ENCODE measurements around the gene TFPI2. TPM values are rescaled to one million over a fixed set of nuclear protein-coding genes. Genes with fewer than 3 reads are reported as not detected.

Gene TFPI2
- total RNA-seq, 2 donors from 2014 or later = 1.7 to 10.3 TPM

DNA sequence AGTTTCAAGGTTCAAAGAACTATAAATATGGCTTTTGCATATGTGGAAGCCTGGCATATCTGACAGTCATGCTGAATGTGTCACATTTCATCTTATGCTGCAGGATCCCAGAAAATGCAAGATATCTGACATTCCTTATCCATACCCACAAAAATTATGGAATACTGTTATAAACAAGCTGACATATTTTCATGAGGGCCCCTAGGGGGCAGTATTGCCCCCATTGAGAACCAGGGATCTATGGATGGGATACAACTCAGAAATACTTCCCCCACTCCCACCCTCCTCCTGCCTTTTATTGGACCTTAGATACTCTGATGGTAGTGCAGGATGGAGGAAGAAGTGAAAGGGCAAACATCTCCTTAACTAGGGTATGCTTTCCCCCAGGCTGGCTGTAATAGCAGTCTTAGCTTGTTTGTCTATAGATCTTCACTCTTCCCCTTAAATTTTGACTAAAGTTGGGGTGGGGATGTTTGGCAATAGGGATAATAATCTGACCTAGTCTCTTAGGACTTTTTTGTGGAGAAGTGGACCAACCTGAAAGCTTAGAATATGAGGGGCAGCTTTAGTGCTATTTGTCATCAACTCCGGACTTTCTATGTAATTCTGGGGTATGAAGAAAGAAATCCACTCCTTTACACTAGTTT, 12.3 kb upstream of the TFPI2 start:
- DNase-seq (ENCODE audit: low spot score) = no peak
- Histone ChIP-seq H3K36me3 (no peaks in the 10 kb centered on the region), H3K9me3 (no peaks in the 10 kb centered on the region), H3K27me3 (replicated peaks; ENCODE audit: insufficient read depth) (no peaks in the 10 kb centered on the region), H3K4me3 (no peak overlapping the region), H3K27ac (no peak overlapping the region), H3K4me1 (replicated peaks) (no peaks in the 10 kb centered on the region)
- intact Hi-C loops (cut with DNase I) = loop anchor here (5.0 to 10.0 kb wide), 2 partner anchors 184 to 372 kb away; no protein-coding TSS in a partner anchor
- TF ChIP-seq, protein P1, sequence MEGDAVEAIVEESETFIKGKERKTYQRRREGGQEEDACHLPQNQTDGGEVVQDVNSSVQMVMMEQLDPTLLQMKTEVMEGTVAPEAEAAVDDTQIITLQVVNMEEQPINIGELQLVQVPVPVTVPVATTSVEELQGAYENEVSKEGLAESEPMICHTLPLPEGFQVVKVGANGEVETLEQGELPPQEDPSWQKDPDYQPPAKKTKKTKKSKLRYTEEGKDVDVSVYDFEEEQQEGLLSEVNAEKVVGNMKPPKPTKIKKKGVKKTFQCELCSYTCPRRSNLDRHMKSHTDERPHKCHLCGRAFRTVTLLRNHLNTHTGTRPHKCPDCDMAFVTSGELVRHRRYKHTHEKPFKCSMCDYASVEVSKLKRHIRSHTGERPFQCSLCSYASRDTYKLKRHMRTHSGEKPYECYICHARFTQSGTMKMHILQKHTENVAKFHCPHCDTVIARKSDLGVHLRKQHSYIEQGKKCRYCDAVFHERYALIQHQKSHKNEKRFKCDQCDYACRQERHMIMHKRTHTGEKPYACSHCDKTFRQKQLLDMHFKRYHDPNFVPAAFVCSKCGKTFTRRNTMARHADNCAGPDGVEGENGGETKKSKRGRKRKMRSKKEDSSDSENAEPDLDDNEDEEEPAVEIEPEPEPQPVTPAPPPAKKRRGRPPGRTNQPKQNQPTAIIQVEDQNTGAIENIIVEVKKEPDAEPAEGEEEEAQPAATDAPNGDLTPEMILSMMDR (IDR thresholded peaks at IDR 0.05) = peak in 3 of 4 experiments; percentile 43 to 75 (median 47)
- no peak for TF ChIP-seq POLR2AphosphoS5 (IDR thresholded peaks at IDR 0.05)
- TF ChIP-seq POLR2A (IDR thresholded peaks at IDR 0.05) = no peak
- WGBS = 59% methylated on average over 1 of the region's 1 CpG

GRCh38 chr7:93897680-93898079, 7.1 kb upstream of the TFPI2 start:
- intact Hi-C loops (cut with DNase I) = no loop called here
- Histone ChIP-seq H3K4me3 (no peak overlapping the region), H3K36me3 (no peaks in the 10 kb centered on the region), H3K27me3 (replicated peaks; ENCODE audit: insufficient read depth) (no peaks in the 10 kb centered on the region), H3K4me1 (replicated peaks) (no peaks in the 10 kb centered on the region), H3K27ac (no peak overlapping the region), H3K9me3 (no peaks in the 10 kb centered on the region)
- TF ChIP-seq POLR2AphosphoS5 (IDR thresholded peaks at IDR 0.05) = no peak
- TF ChIP-seq, protein P1 (IDR thresholded peaks at IDR 0.05) = no peak
- no peak for TF ChIP-seq POLR2A (IDR thresholded peaks at IDR 0.05)
- 52% methylated on average over 2 of the region's 2 CpGs for WGBS
- DNase-seq (ENCODE audit: low spot score) = no peak

- Histone ChIP-seq H3K4me1 (replicated peaks) (no peaks in the 10 kb centered on the region), H3K27ac (no peak overlapping the region), H3K36me3 (no peaks in the 10 kb centered on the region), H3K4me3 (no peak overlapping the region), H3K9me3 (no peaks in the 10 kb centered on the region), H3K27me3 (replicated peaks; ENCODE audit: insufficient read depth) (no peaks in the 10 kb centered on the region)
- TF ChIP-seq POLR2A (IDR thresholded peaks at IDR 0.05) = no peak
- no peak for TF ChIP-seq POLR2AphosphoS5 (IDR thresholded peaks at IDR 0.05)
- TF ChIP-seq, protein P1 (IDR thresholded peaks at IDR 0.05) = no peak
- 52% methylated on average over 4 of the region's 4 CpGs for WGBS
- intact Hi-C loops (cut with DNase I) = no loop called here
- no peak for DNase-seq (ENCODE audit: low spot score)
Observed at GRCh38 chr7:93895859-93896600, 5.5 kb upstream of the TFPI2 start.

- 55% methylated on average over 3 of the region's 3 CpGs for WGBS
- Histone ChIP-seq H3K36me3 (no peaks in the 10 kb centered on the region), H3K4me1 (replicated peaks) (no peaks in the 10 kb centered on the region), H3K27me3 (replicated peaks; ENCODE audit: insufficient read depth) (no peaks in the 10 kb centered on the region), H3K27ac (no peak overlapping the region), H3K9me3 (no peaks in the 10 kb centered on the region), H3K4me3 (no peak overlapping the region)
- intact Hi-C loops (cut with DNase I) = no loop called here
- DNase-seq (ENCODE audit: low spot score) = no peak
- no peak for TF ChIP-seq POLR2AphosphoS5 (IDR thresholded peaks at IDR 0.05)
- TF ChIP-seq, protein P1 (IDR thresholded peaks at IDR 0.05) = no peak
- no peak for TF ChIP-seq POLR2A (IDR thresholded peaks at IDR 0.05)
Observed at GRCh38 chr7:93894966-93895640, 4.5 kb upstream of the TFPI2 start.

Measured in prostate gland (tissue), 2 donors.